GM21825 (cell line): ENCODE data around the gene COL13A1.

Experiments
- ATAC-seq: cut with Tn5 transposase; IDR thresholded peaks from one replicate; pipeline ENCODE4 v1.9.1; 2021; ENCODE audit warnings: mild to moderate bottlenecking, moderate library complexity; ENCODE audit not compliant: unreplicated experiment

Gene COL13A1

DNA sequence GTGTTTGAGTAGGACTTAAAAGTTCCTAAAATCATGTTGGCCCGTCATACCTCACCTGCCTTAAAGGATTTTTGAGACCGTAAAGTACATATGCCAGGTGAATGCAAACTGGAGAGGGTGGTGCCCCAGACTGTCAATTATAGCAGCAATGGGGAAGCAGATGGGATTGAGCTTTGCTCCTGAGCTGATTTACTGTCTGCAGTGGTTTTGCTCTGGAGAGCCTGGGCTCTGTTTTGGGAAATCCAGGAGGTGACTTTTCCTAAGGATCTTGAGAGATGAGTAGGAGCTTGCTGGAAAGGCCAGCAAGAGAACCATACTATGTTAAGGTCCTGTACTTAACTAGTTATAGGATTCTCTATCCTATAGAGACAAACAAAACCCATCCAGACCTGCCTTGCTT, 43.0 kb downstream of the COL13A1 start:
- no peak for ATAC-seq

DNA sequence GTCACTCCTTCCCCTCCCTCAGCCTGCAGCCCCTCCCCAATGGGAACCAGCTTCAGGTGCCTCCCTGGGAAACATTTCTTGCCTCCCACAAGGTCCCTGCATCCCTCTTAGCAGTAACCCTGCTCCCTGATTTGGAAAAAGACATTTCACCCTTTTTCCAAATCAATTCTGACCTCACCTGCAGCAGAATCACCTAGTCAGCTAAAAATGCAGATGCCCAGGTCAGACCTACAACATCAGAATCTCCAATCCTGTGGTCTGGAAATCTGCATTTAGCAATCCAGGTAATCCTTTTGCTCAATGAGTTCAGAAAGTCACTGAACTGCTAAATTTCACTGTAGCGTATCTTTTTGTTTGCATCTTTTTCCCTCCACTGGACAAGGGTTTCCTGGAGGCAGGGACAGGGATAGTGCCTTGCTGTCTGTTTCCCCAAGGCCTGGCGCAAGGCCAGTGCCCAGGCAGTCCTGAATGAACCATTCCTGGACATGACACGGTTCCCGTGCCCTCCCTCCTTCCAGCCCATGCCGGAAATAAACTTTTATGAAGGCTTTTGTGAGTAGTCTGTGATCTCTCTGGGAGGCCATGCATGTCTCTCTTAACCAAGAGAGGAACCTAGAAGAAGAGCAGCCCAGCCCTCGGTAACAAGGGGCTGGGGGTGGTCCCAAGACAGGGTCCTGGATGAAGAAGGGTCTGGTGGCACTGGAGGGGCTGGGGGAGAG, 44.0 kb downstream of the COL13A1 start:
- ATAC-seq = no peak

DNA sequence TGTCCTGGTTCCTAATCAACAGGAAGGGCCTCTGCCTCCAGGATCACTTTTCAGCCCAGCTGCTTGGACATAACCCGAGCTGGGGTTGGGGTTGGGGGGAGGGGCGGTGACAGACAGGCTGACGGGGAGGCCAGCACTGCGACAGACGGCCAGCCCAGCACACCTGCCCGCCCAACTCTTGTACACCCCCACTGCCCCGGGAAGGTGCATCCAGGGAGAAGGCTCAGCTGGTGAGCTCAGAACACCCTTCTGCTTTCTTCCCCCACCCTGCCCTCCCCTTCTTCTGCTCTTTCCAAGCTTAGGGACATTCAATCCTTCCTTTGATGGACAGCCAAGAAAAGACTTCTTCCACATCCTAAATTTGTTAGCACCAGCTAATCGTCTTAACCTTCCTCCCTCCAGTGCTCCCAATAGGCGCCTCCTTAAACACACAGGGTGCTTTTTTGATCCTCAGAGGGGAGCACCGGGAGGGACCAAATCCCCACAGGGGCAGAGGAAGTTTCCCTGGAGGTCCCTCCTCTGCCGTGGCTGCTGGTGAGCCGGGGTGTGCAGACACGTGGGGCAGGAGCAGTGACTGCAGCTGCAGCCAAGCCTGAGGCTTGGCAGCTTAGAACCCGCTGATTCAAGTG, 44.7 kb downstream of the COL13A1 start:
- no peak for ATAC-seq

DNA sequence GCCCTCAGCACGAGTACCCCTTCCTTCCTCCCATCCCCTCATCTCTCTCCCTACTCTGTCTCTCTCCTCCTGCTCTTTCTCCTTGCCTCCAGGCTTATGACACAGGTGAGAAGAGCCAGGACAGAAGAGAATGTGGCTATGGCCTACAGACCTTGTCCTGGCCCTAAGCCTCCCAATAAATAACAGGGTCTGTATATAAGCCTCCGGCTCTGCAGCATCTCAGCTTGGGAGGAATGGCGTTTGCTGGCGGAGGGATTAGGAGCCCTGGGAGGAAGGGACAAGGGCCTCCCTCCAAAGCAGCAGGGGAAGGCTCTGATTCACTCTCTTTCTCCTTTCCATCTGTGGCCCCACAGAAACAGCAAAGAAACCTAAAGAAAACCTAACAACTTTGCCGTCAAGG, 45.8 kb downstream of the COL13A1 start:
- ATAC-seq = no peak

DNA sequence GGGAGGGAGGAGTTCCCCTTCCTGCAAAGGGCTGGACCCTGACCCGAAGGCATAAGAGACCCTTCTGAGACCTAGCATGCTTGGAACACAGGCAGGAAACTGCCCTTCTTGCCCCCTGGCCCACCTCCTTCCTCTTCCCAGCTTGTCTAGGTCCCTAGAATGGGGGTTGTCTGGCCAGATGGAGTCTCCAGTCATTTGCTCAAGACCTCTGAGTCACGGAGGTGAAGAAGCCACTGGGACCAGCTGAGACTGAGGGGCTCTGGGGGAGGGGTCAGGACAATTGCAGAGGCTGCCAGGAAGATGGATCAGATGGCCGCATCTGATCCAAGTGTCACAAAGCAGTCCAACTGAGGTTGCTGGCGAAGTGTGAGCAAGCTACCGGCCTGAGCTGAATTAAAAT, 46.2 kb downstream of the COL13A1 start:
- no peak for ATAC-seq

DNA sequence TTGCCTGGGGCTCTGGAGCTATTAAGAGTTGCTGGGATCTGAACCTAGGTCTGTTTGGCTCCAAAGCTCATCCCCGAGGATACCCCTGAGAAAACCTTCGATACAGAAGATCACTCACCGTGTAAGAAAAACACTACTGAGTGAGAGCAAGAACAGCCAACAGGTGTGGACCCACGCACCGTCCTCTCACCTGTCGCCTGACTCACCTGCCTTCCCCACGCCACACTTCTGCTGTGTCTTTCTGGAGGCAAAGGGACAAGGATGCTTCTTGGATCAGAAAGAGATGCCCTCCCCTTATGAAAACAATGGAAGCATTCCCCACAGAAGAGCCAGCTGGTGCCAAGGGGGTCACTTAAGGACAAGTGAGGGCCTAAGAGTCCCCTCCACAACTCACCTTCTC, 46.7 kb downstream of the COL13A1 start:
- ATAC-seq = no peak

DNA sequence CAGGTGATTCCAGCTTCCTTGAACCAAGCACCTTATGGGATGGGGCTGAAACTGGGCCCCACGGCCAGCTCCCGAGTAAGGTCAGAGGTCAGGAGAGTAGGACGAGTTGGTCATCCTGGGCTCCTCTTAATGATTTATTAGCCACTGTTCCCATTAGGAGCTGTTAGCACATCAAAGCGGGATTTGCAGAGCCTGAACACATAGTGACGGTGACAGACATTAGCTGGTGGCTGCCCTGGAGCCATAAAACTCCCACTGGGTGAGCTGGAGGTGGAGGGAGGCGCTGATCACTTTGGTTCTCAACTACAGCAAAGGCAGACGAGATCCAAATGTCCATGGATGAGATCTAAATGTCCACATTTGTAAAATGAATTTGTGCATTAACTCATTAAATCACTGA, 48.1 kb downstream of the COL13A1 start:
- ATAC-seq = no peak

DNA sequence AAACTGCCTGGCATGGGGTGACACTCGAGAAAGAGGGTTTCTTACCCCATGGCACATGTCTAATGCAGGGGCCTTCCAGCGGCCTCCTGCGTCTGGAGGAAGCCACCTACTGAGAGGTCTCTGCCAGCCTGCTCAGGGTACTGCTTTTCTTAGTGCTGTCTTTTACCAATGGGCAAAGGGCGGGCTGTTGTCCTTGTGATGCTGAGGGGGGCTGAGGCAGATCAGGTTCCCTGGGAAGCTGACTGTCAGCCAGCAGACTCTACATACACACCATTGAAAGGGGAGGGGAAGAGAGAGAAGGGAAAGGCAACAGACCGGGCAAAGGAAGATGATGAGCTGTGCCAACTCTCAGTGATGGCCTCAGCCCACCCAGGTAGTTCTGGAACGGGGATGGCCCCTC, 48.7 kb downstream of the COL13A1 start:
- no peak for ATAC-seq

DNA sequence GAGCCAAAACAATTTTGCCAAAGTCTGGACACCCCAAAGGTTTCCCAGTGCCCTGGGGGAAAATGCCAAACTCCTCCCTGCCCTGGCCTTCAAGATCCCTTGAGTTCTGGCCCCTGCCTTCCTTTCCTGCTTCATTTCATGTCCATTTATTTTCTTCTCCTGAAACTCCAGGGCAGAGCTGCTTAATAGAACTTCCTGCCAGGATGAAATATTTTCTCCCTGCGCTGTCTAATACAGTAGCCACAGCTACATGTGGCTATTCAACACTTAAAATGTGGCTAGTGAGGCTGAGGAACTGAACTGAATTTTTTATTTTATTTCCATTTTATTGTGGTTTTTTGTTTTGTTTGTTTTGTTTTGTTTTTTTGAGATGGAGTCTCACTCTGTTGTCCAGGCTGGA, 49.6 kb downstream of the COL13A1 start:
- ATAC-seq = no peak

DNA sequence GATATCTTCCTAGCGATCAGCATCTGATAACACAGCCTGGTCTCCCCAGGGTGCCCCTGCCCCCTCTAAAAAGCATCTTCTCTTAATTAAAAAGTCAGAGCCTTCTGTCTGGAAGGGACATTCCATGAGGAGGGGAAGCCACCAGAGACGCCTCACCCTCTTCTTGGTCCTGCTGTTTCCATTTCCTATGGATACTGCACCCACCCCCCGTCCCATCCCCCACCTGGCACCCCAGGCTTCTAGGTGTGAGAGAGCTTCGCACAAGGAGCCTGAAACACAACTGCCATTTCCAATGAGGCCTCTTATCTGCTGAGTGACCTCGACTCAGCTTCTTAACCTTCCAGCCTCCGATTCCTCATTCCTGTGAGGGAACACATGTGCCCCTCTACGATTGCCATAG, 51.4 kb downstream of the COL13A1 start:
- ATAC-seq = no peak

DNA sequence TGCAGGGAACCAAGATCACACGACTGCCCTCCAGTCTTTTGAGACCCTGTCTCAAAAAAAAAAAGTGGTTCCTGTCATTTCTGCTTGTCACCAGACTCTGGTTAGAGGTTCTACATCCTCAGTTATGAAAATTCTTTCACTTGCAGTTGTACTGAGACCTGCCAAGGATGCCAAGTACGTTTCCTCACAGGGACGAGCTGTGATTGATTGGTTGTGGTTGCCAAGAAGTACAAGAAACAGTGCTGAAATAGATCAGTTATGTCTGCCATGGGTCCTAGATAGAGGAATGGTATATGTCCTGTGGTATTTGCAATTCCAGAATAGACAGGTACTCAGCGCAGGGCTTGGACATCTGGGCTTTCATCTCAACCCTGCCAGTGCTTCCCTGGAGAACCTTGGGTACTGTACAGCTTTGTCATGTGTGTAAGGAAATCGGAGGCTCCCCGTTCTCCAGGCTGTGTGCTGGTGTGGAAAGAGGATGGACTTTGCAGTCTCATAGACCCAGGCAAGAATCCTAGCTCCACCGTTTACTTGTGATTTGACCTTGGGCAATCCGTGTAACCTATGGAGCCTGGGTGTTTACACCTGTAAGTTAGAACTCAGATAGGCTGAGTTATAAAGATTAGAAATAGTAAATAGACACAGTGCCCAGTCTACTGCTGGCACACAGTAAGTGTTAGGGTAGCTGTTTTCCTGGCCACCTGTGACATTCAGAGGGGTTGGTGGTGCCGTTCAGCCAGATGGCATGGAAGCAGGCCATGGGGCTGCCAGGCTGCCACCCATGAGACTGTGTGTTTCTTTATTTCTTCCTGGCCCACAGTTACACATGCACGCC, 53.0 kb downstream of the COL13A1 start:
- ATAC-seq = no peak

DNA sequence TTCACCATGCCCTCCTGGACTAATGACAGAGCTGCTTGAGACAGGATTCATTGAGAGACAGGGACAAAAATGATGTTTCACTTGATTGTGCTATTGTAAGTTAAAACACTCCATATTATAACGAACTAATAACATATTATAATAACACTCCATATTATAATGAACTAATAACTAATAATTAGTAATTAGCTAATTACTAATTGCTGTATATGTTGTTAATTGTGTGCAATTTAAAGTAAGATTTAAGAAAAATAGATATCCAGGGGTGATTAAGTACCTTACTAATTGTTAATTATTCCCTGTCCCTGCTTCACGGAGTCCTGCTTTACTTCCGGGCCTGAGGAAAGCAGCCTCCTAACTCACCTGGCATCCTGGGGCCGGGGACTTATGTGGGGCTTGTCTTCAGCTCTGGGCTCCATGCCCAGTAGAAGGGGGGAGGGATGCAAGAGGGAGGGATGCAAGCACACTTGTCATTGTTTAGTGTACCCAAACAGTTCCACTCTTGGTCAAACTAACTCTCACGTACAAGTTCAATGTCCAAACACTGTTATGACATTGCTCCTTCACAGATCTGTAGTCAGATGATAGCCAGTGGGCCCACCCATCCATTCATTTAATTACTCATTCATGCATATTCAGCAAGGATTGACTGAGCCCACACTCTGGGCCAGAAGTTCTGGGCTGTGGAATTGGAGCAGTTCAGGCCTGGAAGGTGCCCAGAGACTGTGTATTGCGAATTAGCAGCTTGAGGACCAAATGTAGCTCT, 53.8 kb downstream of the COL13A1 start:
- no peak for ATAC-seq

DNA sequence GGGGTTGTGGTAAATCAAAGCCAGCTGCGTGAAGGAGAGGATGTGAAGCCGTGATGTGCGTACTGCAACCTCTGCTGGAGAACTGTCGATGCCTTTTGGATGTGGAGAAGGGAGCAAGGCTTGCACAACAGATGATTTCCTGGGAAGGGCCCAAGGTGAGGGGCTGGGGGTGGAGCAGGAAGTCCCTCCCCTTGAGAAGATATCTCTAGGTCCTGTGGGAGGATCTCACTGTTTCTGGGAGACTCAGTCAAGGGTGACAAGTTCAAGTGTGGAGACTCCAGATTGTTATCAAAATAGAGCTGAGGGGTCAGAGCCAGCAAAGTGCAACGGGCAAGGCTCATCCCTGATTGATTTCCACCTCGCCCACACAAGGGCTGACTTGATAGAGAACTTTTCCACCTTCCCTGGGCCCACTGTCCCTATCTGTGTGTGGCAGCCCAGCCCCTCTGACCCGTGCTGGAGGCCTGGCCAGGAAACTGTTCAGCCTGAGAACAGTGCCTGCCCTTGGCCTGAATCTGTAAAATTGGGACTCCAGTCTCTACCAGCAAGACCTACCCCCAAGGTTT, 55.0 kb downstream of the COL13A1 start:
- ATAC-seq = no peak

DNA sequence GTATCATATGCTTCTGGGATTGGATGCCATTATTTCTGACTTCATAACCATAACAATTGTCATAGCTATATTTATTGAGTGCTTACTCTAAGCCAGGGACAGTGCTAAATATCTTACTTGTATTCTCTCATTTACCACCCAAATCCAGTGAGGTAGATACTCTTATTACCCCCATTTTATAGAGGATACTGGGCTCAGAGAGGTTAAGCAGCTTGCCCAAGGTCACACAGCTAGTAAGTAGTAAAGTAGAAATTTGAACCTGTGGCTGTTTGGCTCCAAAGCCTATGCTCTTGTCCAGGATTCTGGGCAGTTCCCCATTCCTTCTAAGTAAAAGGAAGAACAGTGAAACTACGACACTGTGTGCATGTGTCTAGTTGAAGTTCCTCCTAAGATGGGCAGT, 56.5 kb downstream of the COL13A1 start:
- ATAC-seq = no peak

DNA sequence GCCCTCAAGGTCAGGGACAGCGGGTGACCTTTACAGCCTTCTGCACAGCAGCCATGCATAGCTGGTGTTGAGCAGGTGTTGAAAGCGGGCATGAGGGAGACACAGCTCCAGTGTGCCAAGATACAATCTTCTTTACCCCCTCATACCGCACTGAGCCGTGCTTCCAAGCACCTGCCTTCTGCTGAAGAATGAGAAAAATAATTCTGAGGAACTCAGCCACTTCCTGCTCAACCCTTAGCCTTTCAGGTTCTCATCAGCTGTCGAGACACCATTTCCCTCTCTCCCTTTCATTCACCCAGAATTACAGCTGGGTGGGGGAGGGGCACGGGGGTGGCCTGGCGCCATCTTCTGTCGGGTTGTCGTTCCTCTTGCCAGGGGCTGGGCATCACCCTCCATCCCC, 58.6 kb downstream of the COL13A1 start:
- ATAC-seq = no peak

DNA sequence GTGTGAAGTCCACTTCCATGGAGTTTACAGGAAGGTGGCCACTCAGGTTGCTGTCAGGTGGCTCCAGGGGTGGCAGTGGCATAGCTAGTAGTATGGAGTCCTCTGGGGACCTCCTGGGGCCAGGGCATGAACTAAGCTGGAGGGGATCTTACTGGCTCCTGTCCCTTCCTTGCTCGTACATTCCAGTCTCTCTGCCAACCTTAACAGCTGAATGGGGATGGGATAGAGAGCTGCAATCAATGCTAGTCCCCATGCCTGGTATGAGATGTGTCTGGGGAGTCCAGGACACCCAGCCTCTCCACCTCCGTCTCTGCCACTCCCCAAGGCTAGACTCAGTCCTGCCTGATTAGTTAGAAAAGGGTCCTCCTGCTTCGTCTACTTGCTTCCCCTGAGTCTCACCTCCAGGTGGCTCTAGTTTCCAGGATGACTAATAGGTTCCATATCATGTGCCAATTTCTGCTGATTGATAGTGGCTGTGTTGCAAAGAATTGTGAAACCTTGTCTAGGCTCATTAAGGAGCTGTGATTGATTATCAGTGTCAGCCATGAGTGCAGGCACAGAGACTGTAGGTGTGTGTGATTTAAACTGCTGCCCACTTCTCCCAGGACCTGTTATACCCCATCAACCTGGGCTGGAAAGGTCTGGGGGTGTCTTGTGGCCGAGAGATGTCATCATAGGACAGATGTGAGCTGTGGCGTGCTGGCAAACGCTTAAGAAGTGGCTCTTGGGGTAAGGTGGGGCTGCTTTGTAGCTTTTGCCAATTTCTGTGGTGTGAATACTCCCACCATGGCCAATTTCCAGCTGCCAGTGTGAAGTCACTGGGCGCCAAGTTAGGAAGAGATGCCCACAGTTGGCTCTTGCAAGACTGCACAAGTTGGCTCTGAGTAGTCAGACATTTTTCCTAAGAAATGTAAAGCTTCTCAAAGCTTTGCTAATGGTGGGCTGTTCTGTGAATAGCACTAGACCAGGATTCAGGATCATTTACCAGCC, 59.8 kb downstream of the COL13A1 start:
- no peak for ATAC-seq

DNA sequence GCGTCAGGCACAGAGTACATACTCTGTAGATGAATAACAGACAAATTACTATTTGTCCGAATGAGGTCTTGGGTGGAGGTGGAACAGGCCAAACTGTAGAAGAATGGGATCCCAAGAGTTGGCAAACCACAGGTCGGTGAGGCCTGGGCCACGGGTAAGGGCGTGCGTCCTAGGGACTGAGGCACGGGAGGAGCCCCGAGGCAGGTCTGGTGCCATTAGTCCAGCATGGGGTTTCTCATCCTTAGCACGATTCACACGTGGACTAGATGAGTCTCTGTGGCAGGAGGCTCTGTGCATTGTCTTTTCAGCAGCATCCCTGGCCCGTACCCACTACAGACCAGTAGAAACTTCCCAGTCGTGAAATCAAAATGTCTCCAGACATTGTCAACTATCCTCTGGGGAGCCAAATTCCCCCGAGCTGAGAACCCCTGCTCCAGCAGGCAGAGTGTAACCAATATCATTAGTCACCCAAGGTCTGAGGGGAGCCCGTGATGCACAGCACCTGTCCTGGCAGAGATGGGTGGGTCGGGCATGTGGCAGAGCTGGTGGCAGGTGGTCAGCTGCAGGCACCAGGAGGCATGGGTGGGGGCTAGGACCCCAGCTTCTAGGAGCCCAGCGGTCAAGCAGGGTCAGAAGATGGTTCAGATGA, 61.3 kb downstream of the COL13A1 start:
- no peak for ATAC-seq

DNA sequence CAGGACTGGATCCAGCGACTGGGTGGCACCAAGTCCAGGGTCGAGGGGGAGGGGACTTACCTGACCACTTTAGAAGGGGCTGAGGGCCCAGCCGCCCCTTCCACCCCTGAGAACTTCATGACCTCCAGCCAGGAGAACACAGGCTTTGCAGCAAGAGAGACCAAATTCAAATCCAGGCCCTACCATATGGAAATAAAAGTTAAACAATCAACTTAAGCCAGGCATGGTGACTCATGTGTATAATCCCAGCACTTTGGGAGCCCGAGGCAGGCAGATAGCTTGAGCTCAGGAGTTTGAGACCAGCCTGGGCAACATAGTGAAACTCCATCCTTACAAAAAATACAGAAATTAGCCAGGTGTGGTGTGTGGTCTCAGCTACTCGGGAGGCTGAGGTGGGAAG, 61.9 kb downstream of the COL13A1 start:
- ATAC-seq = no peak

DNA sequence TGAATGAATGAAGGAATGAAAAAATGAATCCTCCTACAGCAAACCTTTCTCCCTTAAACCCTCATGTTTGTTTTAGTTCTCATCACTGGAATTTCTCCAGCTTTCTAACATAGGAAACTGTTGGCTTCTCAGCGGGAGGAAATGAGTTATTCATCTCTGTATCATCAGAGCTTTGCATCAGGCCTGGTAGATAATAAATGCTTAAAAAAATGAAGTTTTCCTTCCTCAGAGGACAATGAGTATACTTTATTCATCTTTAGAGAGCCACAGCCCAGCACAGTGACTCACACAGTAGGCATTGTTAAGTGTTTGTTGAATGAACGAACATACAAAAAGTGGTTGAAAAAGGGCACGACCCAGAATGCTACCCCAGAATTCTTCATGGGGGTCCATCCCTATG, 62.6 kb downstream of the COL13A1 start:
- ATAC-seq = no peak
